GM18517 (cell line): Measurements from ENCODE around the gene CRHR1.

ENCODE experiments used
- ATAC-seq: cut with Tn5 transposase; IDR thresholded peaks from one replicate; pipeline ENCODE4 v1.9.1; 2021; ENCODE audit warnings: mild to moderate bottlenecking, moderate library complexity; ENCODE audit not compliant: unreplicated experiment

The CRHR1 gene

DNA sequence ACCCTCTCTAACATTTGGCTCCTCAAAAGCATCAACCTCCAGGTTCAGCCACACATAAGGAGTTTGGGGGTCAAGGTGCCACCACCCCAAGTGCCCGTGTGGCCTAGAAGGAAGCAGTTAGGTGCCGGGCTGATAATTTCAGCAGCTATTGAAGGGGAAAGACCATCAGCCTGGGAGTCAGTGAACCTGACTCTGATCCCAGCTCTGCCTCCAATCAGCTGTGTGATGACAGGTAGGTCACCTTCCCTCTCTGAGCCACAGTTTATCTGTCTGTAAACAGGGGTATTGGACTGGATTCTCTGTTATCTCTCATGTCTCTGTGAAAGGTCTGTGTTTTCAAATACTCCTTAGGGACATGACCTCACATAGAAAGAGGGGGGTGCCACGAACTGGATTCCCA lies 3.9 kb downstream of the CRHR1 start:
- no peak for ATAC-seq

DNA sequence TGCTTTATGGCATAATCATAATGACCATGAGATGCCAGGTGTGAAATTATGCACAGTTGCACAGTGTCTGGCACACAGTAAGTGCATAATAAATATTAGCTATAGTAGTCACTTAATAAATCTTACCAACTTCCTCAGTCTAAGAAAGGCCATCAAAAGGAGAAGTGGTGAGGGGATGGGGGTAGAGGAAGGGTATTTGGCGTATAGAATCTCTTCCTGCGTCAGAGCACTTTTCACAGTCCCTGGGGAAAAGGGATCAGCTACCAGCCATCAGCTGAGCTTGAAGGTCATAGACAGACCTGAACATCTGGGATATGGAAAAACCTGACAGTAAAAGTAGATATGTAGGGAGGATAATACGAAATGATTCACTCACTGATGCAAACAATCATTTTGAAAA lies 5.8 kb downstream of the CRHR1 start:
- ATAC-seq = no peak

DNA sequence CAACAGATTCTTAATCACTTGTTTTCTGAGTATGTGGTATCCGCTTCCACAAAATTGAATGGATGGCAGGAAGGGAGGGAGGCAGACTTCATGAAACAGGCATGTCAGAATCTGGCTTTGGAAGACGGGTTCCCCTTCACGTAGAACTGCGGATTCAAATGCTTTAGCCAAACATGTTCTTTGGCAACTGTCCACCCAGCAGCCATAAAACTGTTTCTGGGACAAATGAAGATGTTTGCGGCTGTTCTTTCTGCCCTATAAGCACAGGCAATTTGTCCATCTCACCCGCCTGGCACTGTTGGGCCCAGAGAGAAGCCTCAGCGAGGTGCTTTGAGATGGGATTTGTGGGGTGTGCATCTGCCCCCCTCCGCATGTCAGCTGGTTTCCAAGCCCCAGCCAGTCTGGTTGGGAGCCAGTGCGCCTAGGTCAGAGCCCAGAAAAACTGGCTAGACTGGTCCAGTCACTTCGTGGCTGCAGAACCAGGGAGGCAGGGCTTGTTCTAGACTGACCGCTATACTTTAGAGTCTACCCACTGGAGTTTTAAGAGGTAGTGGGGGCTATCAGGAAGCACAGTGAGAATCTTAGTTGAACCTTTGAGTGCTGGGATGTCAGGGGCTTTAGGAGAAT lies 6.3 kb downstream of the CRHR1 start:
- no peak for ATAC-seq

DNA sequence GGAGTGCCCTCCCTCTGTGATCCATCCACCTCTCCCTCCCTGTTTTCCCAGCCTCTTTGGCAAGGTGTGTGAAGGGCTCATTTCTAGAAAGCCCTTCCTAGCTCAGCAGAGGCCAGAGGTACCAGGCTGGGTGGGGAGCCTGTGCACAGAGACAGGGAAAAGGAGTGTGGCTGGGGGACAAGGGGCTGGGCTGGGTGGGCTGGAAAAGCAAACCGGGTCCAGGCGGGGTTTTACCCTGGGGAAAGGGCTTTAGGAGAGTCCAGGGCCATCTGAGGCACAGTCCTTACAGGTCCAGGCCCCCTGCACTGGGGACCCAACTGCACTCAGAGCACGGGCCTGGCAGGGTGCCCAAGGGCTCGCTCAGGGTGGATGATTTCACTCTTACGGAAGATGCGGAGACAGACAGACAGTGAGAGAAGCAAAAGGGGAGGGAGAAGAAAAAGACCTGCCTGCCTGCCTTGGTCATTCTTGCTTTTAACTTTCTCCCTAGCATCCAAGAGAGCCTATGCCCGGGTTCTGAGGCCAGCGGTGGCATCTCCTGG lies 7.0 kb downstream of the CRHR1 start:
- no peak for ATAC-seq

DNA sequence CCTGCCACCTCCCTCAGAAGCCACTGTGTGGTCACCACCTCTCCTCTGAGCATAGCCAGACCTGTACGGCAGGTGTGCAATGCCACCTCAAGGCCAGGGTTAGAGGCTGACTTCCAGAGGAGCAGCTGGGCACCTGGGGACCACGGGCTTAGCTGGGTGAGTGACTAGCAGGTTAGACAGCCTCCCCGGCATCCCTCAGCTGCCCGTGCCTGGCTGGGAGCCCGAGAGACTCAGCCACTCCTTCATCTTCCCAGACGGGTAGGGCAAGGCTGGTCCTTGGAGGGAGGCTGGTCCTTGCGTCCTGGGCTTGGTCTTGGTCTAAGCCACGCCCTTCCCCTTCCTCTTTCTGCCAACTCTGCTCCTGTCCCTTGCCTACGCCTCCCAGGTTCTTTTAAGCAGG lies 7.8 kb downstream of the CRHR1 start:
- no peak for ATAC-seq

DNA sequence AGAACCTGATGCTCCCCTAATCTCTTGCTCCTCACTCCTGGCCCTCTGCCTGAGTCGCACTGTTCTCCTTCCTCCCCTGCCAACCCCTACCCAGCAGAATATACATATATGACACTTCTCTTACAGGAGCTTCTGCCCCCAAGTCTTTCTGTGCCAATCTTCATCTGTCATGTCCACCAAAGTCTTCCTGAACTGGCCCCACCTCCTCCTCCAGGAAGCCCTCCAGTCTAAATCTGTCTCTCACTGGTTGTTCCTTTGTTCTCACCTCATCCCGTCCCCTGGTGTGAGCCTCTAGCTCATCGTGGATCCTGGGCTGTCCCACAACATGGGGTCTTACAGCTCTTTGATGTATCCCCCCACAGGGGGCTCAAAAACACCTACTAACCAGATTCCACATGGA lies 8.3 kb downstream of the CRHR1 start:
- ATAC-seq = no peak

DNA sequence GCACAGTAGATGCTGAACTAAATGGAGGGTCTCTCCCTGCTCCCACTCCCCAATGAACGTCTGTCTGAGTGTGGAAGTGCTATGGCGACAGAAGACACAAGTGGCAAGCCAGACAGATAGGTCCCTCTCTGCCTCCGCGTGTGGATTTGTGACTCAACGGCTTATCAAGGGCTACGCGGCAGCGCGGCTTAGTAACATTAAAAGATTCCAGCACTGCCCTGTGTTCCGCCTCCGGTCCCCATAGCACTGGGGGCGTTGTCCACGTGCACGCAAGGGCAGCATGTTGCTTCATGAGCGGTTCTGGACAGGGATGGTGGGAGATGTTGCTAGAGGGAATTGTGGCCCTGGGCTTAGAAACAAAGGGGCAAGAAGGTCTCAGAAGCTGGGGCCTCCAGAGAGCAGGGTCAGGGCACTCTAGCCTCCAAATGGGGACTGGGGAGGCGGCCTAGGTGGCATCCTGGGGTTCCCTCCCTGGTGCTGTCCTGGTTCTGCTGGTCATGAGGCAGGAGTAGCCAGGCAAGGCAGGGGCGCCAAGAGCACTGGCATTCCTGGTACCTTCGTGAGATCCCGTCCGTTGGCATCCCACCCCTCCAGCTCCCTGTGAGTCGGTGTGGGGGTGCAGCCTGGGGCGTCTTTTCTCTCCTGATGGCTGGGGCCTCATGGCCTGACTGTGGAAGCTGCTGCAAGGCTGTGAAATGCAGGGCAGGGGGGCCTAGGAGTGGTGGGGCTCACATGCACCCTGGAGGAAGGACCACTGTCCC lies 9.1 kb downstream of the CRHR1 start:
- ATAC-seq = no peak

DNA sequence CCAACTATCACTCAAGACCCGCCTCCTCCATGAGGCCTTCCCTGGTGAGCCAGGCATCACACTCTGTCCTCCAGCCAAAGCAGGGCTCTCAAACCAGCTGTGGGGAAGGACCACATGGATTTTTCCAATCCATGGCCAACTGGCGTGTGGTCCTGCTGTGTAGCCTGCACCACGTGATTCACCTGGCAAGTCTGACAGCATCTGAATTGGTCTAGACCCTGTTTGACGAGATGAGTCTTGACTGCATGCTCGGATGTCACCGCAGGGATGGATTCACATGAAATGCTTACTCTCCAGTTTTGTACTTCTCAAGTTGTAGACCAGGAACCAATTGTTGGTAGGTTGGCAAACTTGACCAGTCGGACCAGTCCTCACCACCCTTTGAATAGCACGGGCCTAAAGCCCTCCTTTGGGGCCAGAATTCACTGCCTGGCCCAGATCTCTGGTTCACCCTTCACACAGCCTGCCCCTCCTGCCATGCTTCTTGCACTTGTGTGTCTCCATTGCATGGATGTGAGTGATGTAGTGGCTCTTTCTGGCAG lies 9.9 kb downstream of the CRHR1 start:
- no peak for ATAC-seq

DNA sequence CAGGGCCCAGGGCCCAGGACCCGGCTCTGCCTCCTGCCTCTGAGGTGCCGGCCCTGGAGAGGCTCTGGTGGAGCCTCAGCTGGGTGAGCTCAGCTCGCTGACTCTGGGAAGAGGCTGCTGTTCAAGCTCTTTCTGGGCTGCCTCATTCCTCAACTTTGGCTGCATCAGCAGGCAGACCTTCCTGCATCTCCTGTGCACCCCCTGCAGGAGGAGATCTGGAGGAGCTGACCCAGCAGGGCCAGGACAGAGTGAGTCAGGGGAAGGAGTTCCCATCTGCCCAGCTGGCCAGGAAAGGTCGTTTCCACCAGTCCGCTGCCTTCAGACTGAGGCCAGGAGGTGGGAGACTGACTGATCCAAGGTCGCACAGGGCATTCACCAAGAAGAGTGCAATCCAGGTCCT lies 10.7 kb downstream of the CRHR1 start:
- ATAC-seq = no peak

DNA sequence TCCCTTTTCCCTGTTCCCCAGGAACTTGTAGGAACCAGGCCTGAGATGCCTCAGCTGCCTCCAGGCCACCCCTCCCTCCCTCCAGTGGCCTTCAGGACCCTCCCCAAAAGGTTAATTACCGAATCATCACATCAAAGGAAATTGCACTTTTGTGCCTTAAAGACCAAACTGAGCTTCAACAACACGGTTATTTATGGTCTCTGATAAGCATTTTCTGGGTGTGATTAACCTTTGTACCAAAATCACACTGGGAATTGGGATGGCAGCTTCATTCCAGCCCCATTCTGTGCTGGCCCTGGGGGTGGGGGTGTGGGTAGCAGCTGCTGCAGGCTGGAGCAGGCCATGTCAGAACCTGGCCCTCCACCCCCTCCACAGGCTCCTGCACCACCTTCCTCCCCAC lies 16.7 kb downstream of the CRHR1 start:
- no peak for ATAC-seq

DNA sequence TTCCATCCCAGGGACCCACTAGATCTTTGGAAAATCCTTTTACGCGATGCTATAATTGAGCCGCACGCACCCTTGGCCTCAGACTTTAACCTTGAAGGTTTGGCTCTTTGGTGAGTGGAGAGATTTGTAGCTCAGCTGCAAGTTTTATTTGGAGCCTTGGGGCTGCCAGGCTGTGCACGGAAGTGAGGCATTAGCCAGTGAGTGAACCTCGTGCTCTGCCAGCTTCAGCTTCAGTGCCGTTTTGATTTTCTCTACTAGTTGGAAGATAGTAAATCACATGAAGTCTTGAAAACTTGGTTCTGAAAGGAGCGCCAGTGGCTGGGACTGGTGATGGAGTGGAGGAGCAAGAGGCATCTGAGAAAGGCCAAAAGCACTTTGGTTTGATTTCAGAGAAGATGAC lies 17.3 kb downstream of the CRHR1 start:
- ATAC-seq = no peak

DNA sequence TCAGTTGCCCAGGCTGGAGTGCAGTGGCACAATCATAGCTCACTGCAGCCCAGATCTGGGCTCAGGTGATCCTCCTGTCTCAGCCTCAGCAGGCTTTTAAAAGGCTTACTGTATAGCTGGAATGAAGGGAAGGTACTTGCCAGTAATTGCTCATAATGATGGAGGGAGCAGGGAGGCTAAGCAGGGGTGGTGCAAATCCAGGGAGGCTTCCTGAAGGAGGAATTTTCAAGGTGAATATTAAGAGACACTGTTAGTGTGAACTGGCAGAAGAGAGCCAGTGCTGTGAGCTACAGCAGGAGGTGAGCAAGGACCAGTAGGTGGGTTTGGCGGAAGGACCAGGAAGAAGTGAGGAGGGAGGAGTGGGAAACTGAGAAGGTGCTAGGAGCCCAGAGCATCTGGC lies 24.7 kb downstream of the CRHR1 start:
- ATAC-seq = no peak

DNA sequence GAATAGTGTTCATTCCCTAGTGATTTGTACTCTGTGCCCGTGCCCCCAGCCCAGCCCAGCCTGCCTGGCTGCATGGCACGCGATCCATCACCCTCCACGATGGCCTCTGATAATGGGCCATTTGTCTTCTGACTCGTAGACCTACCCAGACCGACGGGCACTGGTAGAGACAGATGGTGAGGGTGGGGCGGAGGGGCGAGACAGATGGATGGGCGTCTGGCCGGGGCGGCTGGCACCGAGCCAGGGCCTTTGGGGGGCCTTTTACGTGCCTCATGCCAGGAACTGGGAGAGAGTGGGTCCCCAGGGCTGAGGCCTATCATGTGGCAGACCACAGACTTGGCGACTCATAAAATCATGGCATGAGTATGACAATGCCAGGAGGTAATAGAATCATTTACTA lies 25.4 kb downstream of the CRHR1 start:
- no peak for ATAC-seq

DNA sequence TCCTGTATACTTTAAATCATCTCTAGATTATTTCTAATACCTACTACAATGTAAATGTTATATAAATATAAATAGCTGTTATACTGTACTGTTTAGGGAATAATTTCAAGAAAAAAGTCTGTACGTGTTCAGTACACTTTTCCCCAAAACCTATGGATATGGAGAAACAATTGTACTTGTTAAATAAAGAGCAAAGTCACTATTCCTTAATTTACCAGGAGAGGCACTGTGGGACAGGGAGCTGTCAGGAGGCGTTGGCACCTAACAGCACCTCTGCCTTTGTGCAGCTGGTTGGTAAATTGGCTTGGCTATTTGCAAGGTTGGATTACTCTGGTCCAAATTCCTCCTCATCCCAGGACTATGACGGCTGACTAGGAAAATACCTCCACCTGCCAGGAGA lies 28.0 kb downstream of the CRHR1 start:
- no peak for ATAC-seq

DNA sequence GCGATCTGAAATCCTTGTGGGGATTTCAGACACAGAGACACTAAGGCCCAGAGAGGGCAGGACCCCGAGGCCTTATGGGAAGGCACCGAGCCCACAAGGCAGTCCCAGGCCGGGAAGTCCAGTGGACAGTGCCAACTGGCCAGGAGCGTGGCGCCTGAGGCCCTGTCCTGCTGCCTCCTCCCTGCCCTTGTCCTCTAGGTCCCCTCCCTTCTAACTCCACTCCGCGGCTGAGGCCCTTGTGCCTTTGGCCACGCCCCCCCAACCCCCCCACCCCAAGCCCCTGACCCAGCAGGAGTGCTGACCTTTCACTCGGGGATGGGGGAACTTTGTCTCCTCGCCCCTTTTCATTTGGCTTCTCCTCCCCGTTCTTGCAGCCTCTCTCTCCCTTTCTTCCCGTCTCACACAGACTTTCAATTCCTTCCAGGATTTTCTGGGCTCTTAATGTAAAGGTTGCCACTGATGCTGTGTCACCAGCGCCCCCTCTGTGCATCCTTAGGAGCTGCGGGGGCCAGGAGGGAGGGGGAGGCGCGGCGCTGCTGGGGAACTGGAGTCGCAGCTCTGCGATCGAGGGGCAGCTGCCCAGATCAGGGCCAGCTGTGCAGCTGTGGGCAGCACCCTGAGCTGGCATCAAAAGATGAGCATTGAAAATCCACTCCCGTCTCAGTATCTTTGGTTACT lies 29.1 kb downstream of the CRHR1 start:
- no peak for ATAC-seq

DNA sequence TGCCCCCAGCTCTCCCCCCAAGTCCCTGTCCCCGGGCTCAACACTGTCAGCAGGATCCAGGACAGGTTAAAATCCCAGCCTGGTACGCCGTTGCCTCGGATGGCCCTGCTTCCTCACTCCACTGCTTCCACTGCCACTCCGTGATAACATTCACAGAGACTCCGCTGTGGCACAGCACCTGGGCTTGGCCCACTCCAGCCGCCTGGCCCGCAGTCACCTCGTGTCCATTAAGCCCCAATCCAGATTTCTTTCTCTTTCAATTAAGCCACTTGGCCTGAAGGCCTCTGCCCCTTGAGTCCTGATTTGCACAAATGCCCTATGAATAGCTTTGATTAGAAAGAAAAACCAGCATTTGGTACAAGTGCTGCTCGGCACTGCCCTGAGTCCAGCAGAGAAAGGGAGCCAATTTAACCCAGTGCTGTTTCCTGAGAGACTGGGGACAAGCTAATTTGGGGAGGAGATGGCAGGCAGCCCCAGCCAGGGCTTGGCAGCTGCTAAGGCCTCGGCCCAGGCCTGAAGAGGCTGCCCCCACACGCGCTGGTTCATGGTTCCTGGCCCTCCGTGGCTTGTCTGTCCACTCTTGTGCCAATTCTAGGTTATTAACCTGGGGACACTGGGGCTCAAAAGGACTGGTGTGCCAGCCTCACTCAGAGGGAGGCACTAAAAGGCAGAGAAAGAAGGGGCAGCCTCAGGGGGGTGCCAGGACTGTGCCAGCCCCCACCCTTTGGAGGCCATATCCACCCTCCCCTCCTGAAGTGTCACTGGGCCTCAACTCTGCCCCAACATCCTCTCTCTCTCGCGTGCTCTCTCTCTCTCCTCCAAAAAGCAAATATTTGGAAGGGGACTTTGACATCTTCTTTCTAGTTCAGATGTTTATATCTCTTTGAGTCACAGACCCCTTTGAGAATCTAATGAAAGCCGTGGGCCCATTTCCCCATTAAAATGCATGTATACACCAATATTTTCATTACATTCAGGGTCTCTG lies 30.8 kb downstream of the CRHR1 start:
- no peak for ATAC-seq

DNA sequence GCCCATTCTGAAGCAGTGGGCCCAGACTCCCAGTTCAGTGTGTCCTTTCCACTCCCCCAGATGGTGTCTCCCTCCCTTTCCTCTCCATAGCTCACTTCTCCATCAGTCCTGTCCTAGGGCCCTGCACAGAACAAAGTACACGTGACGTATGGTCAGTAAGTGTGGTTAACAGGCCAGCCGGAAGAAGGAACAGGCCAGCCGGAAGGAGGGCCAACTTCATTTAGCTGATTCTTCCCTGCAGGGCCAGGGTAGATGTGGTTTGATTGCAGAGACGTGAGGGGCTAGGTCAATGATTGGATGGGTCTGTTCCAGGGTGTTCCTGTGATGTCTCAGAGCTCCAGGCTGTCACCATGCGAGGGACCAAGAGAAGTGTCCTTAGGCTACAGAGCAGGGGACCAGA lies 31.6 kb downstream of the CRHR1 start:
- no peak for ATAC-seq

DNA sequence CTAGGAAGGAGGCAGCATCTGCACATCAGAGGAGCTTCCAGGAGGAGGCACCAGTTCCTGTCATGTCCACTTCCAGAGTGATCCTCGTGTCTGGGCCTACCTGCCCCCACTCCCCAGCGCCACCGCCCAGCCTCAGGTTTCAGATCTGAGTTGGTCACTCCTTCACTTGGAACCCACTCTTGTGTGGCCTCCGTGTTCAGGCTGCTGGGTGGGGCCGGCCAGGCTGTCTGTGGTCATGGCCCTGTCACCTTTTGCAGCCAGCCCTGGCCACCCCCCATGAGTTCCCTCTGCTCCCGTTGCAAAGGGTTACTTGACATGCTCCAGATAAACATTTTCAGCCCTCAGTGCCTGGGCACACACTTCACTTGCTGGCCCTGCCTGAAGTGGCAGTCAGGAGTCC lies 33.9 kb downstream of the CRHR1 start:
- ATAC-seq = no peak

DNA sequence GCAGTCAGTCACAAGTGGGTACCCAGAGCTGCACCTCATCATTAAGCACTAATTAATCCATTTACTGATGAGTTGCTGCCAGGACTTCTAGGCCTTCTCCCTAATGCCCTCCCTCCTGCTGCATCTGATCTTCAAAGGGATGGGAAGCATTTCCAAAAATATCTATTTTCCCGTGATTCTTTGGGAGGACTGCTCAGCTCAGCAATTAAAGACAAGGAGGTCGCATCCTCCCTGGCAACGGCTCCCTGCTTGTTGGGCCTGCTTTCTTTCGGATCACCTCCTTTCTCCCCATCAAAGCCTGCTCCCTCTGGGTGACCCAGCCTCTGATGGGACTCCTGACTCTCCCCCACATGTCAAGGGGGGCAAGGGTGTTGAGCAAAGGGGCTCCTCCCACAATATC lies 34.6 kb downstream of the CRHR1 start:
- ATAC-seq = no peak

DNA sequence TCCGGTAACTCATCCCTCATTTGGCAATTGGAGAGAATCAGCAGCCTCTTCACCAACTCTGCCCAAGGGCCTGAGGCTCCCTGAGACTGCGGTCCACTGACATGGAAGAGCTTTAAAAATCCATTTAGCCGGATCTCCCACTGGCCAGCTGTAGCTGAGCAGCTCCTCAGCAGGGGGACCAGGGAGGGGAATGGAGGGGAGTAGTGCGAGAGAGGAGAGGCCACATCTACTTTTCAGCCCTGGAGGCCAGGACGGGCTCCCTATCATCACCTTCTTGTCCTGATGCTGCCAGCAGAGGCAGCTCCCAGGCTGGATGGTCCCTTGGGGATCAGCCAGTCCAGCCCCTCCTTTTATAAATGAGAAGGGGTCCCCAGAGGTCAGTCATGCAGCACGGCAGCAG lies 35.5 kb downstream of the CRHR1 start:
- ATAC-seq = no peak
